Mesothelial cell of epicardium (in vitro differentiated cells): ENCODE data around the gene RAD51B. TPM values are rescaled to one million over a fixed set of nuclear protein-coding genes. Genes with fewer than 3 reads are reported as not detected.
"Not testable (repeated sequence)": the region's sequence is repeated elsewhere in the genome, so short reads cannot be mapped to it uniquely, and the experiment has no call there.

Experiments used
- DNase-seq, 2 experiments: peaks; one replicate each; pipeline ENCODE4 v3.0.0; 2021; ENCODE audit warnings: low spot score in 2 of 2; ENCODE audit not compliant: unreplicated experiment in 2 of 2
- H3K27ac Mint-ChIP-seq: 2 replicates; pipeline ENCODE4 v1.8.0; 2021; ENCODE audit warnings: mixed read lengths
- H3K27me3 Mint-ChIP-seq: 2 replicates; pipeline ENCODE4 v1.8.0; 2021; ENCODE audit warnings: low read depth, mixed read lengths
- H3K36me3 Mint-ChIP-seq: 2 replicates; pipeline ENCODE4 v1.8.0; 2021; ENCODE audit warnings: mixed read lengths
- H3K4me1 Mint-ChIP-seq: 2 replicates; pipeline ENCODE4 v1.8.0; 2021; ENCODE audit warnings: mixed read lengths
- H3K4me3 Mint-ChIP-seq: 2 replicates; pipeline ENCODE4 v1.8.0; 2021; ENCODE audit warnings: mild to moderate bottlenecking, moderate library complexity, mixed read lengths
- H3K9me3 Mint-ChIP-seq: 2 replicates; pipeline ENCODE4 v1.8.0; 2021; ENCODE audit warnings: mixed read lengths
- total RNA-seq: library from RNA; stranded (reverse); gene quantifications from 3 replicates; pipeline ENCODE4 v1.2.1, GENCODE V29; 2021
- TF ChIP-seq, protein P1 (sequence below): fragments of 200-600 bp; sonication (generic); IDR thresholded peaks from one replicate; pipeline ENCODE4 v1.5.0; 2021; ENCODE audit warnings: antibody characterized with exemption; ENCODE audit not compliant: unreplicated experiment

Gene RAD51B
- total RNA-seq, 1 donor from 2014 or later: 34.7 TPM

DNA sequence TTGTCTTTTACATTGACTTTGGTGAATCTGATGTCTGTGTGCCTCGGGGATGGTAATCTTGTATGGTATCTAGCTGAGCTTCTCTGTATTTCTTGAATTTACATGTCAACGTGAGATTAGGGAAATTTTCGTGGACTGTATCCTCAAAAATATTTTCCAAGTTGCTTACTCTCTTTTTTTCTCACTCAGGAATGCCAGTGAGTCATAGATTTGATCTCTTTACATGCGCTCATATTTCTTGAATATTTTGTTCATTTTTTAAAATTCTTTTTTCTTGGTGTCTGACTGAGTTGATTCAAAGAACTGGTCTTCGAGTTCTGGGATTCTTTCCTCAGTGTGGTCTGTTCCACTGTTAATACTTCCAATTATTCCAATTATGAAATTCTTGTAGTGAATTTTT lies 207.7 kb downstream of the RAD51B start:
- peaks cover 64% of the 10 kb centered on the region for H3K9me3 Mint-ChIP-seq
- peaks cover 43% of the 10 kb centered on the region for H3K36me3 Mint-ChIP-seq
- H3K4me3 Mint-ChIP-seq: no peak overlapping the region
- TF ChIP-seq, protein P1, sequence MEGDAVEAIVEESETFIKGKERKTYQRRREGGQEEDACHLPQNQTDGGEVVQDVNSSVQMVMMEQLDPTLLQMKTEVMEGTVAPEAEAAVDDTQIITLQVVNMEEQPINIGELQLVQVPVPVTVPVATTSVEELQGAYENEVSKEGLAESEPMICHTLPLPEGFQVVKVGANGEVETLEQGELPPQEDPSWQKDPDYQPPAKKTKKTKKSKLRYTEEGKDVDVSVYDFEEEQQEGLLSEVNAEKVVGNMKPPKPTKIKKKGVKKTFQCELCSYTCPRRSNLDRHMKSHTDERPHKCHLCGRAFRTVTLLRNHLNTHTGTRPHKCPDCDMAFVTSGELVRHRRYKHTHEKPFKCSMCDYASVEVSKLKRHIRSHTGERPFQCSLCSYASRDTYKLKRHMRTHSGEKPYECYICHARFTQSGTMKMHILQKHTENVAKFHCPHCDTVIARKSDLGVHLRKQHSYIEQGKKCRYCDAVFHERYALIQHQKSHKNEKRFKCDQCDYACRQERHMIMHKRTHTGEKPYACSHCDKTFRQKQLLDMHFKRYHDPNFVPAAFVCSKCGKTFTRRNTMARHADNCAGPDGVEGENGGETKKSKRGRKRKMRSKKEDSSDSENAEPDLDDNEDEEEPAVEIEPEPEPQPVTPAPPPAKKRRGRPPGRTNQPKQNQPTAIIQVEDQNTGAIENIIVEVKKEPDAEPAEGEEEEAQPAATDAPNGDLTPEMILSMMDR: no peak
- no peak for DNase-seq
- H3K27me3 Mint-ChIP-seq: no peaks in the 10 kb centered on the region
- H3K4me1 Mint-ChIP-seq: peaks cover under 1% of the 10 kb centered on the region
- H3K27ac Mint-ChIP-seq: no peak overlapping the region

GRCh38 chr14:68028075-68028474 lies 208.5 kb downstream of the RAD51B start:
- no peak overlapping the region for H3K4me3 Mint-ChIP-seq
- H3K4me1 Mint-ChIP-seq: peaks cover 7% of the 10 kb centered on the region
- DNase-seq: no peak
- TF ChIP-seq, protein P1: no peak
- H3K9me3 Mint-ChIP-seq: peaks cover 56% of the 10 kb centered on the region
- no peak overlapping the region for H3K27ac Mint-ChIP-seq
- H3K36me3 Mint-ChIP-seq: peaks cover 37% of the 10 kb centered on the region
- H3K27me3 Mint-ChIP-seq: no peaks in the 10 kb centered on the region

DNA sequence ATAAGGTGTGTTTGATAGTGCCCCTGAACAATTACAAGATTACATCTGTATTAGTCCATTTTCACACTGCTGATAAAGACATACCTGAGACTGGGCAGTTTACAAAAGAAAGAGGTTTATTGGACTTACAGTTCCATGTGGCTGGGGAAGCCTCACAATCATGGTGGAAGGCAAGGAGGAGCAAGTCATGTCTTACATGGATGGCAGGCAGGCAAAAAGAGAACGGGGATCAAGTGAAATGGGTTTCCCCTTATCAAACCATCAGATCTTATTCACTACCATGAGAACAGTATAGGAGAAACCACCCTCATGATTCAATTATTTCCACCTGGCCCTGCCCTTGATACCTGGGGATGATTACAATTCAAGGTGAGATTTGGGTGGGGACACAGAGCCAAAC lies 211.4 kb downstream of the RAD51B start:
- not testable (repeated sequence) for H3K4me3 Mint-ChIP-seq

DNA sequence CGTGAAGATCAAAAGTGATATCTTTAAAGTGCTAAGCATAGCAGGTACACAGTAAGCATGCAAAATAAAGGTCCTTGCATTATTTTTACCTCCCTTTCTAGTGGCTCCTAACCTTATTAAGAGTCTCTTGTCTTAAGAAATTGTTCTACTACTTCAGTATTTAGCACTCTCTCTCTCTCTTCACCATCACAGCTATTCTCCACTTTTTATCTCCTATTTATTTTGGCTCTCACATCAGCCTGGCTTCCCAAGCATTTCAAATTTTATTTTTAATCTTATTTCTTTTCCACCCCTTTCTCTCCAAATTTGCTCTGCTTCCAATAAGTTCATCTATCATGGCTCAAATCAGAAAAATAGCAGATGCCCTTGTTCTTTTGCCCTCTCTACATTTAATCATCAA lies 212.6 kb downstream of the RAD51B start:
- Mint-ChIP-seq H3K9me3 (peaks cover 33% of the 10 kb centered on the region), H3K36me3 (peaks cover 28% of the 10 kb centered on the region), H3K4me3 (no peak overlapping the region), H3K4me1 (peaks cover 35% of the 10 kb centered on the region), H3K27ac (no peak overlapping the region), H3K27me3 (no peaks in the 10 kb centered on the region)
- TF ChIP-seq, protein P1: no peak
- no peak for DNase-seq

More for the DNA sequence above, 211.4 kb downstream of the RAD51B start:
- DNase-seq, H3K27me3 Mint-ChIP-seq, H3K27ac Mint-ChIP-seq: not testable (repeated sequence)
- H3K4me1 Mint-ChIP-seq: peaks cover 30% of the 10 kb centered on the region
- H3K9me3 Mint-ChIP-seq: peaks cover 42% of the 10 kb centered on the region
- H3K36me3 Mint-ChIP-seq: peaks cover 31% of the 10 kb centered on the region

DNA sequence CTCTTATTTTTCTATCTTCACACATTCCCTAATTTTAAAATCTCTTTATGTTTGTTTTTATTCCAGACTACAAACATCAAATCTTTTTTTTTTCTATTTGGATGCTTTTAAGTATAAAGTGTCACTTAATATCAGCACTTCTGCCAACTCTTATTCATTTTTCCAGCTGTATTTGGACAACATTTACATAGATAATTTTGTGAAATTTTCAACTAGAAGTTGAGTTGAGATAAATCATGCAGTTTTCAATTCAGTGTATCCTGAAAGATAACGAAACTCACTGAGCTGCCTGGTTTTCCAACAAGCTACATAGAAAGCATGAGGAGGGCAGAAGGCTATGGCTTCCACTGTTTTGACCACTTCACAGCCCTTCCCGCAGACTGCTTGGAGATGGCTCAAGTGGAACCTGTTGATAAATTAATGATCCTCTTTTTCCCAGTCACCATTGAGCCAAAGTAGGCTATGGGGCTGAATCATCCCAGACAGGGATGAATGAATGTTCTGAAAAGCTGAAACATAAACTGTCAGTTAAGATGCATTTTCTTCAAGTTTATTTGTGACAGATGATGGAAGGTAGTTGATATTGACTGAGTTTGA lies 213.9 kb downstream of the RAD51B start:
- no peaks in the 10 kb centered on the region for H3K27me3 Mint-ChIP-seq
- peaks cover 24% of the 10 kb centered on the region for H3K36me3 Mint-ChIP-seq
- peaks cover 46% of the 10 kb centered on the region for H3K4me1 Mint-ChIP-seq
- no peak overlapping the region for H3K4me3 Mint-ChIP-seq
- no peak for DNase-seq
- H3K9me3 Mint-ChIP-seq: peaks cover 31% of the 10 kb centered on the region
- TF ChIP-seq, protein P1: no peak
- peak overlapping the region; percentile 57 for H3K27ac Mint-ChIP-seq

- Mint-ChIP-seq H3K4me3 (no peak overlapping the region), H3K27me3 (no peaks in the 10 kb centered on the region), H3K4me1 (peaks cover 47% of the 10 kb centered on the region), H3K27ac (peak overlapping the region; percentile 96), H3K36me3 (peaks cover 13% of the 10 kb centered on the region), H3K9me3 (peaks cover 20% of the 10 kb centered on the region)
- no peak for DNase-seq
- TF ChIP-seq, protein P1: no peak
These were observed 215.3 kb downstream of the RAD51B start for GRCh38 chr14:68034896-68035295.
